ENCODE data around the gene KCNK15. TPM values are rescaled to one million over a fixed set of nuclear protein-coding genes. Genes with fewer than 3 reads are reported as not detected.

Gene KCNK15
- total RNA-seq, 1 experiment from 2014 or later = 0.33 TPM

GRCh38 chr20:44771172-44771535 lies 25.5 kb downstream of the KCNK15 start:
- Histone ChIP-seq H3K9me3 (ENCODE audit: control insufficient read depth, low read depth, low read length) (no peaks in the 10 kb centered on the region), H3K79me2 (ENCODE audit: insufficient read depth, low read length) (no peaks in the 10 kb centered on the region), H2BK20ac (ENCODE audit: low read depth, low read length, poor library complexity, severe bottlenecking) (no peak overlapping the region), H3K56ac (ENCODE audit: insufficient read length, low read depth, low read length) (no peak overlapping the region), H3K23me2 (ENCODE audit: insufficient read length, low read depth, low read length, poor library complexity, severe bottlenecking) (no peaks in the 10 kb centered on the region), H2AFZ (ENCODE audit: low read length) (no peak overlapping the region), H3K9ac (ENCODE audit: extremely low read depth, insufficient read length, low read length) (no peak overlapping the region), H3K4me2 (ENCODE audit: insufficient read depth, insufficient read length, low read length) (no peak overlapping the region), H3T11ph (ENCODE audit: low read length) (no peak overlapping the region), H3K23ac (ENCODE audit: insufficient read length, low read depth, low read length) (no peak overlapping the region), H3K14ac (ENCODE audit: insufficient read depth, low read length) (no peak overlapping the region), H3K4me1 (ENCODE audit: insufficient read depth, low read length) (0 out of 2 replicates have a peak, but pooled peaks cover 2% of the 10 kb centered on the region), H2BK12ac (ENCODE audit: insufficient read length, low read depth, low read length) (no peak overlapping the region), H2BK15ac (ENCODE audit: low read depth, low read length) (no peak overlapping the region), H4K91ac (ENCODE audit: insufficient read length, low read depth, low read length) (no peak overlapping the region), H3K79me1 (ENCODE audit: insufficient read depth, low read depth, low read length, poor library complexity, severe bottlenecking) (no peaks in the 10 kb centered on the region), H4K5ac (ENCODE audit: insufficient read length, low read depth, low read length) (no peak overlapping the region), H4K8ac (replicated peaks; ENCODE audit: insufficient read length, low read depth, low read length) (no peak overlapping the region), H2BK5ac (ENCODE audit: insufficient read length, low read length) (no peak overlapping the region), H3K4ac (ENCODE audit: low read depth, low read length) (no peak overlapping the region), H2BK120ac (ENCODE audit: low read depth, low read length, poor library complexity, severe bottlenecking) (no peak overlapping the region), H3K18ac (ENCODE audit: insufficient read length, low read depth, low read length) (no peak overlapping the region), H4K20me1 (ENCODE audit: control insufficient read depth, insufficient read depth, insufficient read length) (no peaks in the 10 kb centered on the region), H3K27me3 (ENCODE audit: insufficient read depth, low read length) (no peaks in the 10 kb centered on the region), H3K27ac (ENCODE audit: insufficient read length, low read depth, low read length) (no peak overlapping the region), H2AK5ac (ENCODE audit: insufficient read length, low read length) (no peak overlapping the region)
- peaks cover 5 to 8% of the 10 kb centered on the region in 2 experiments; a peak in 3 of 4 replicates for H3K4me1 Mint-ChIP-seq
- no peaks in the 10 kb centered on the region for H3K9me3 Mint-ChIP-seq
- peaks cover 1% of the 10 kb centered on the region; the same call in 1 of the 2 replicates for H3K27me3 Mint-ChIP-seq (ENCODE audit: low read depth)
- TF ChIP-seq CTCF (conservative IDR thresholded peaks at IDR 0.05) = no peak
- H3K27ac Mint-ChIP-seq = no peak overlapping the region
- no CpG with 5 or more reads among the region's 8 CpGs for WGBS (ENCODE audit: extremely low coverage, insufficient read length, low lambda C conversion rate)
- peaks cover 0 to 11% (median 0%) of the 10 kb centered on the region in 3 experiments; a peak in 4 of 7 replicates for H3K36me3 Mint-ChIP-seq (ENCODE audit: insufficient read depth in 1 of 3, low read depth in 3 of 3)
- no peak for DNase-seq
- H3K4me3 Mint-ChIP-seq = no peak overlapping the region
